GM19043 (cell line): ENCODE data around the gene STARD10.
"Not testable (repeated sequence)": the region's sequence is repeated elsewhere in the genome, so short reads cannot be mapped to it uniquely, and the experiment has no call there.

Experiments
- ATAC-seq: cut with Tn5 transposase; IDR thresholded peaks from one replicate; pipeline ENCODE4 v1.9.1; 2021; ENCODE audit warnings: low read depth; ENCODE audit not compliant: unreplicated experiment

Gene STARD10

GRCh38 chr11:72793425-72794367 lies at the start of gene STARD10:
Gene STARD10, minus strand, starts transcription at chr11:72794047. Its CDS starts 12,866 bp downstream, at chr11:72781181.
- ATAC-seq, result peak; percentile 78

GRCh38 chr11:72842653-72843330 lies 48.9 kb upstream of the STARD10 start:
- no peak for ATAC-seq

DNA sequence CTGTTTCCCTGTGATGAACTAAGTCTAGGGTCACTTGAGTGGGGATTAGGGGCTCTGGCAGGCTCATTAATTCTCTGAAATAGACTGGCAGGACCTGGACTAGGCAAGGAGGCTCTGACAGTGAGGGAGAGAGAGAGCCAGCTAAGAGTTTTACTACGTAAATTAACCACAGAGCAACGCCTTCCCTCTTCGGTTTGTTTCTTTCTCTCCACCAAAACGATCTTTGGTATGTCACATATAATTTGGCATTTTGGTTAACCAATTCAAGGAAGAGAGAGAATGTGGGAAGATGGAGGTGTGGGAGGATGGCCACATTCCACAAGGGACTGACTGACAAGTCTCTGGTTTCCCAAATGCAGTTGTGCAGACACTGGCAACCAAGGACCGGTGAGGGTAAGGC lies 48.3 kb upstream of the STARD10 start:
- no peak for ATAC-seq

GRCh38 chr11:72841397-72841796 lies 47.5 kb upstream of the STARD10 start:
- ATAC-seq, result no peak

GRCh38 chr11:72840780-72841179 lies 46.9 kb upstream of the STARD10 start:
- ATAC-seq, result no peak

GRCh38 chr11:72838691-72839305 lies 45.0 kb upstream of the STARD10 start:
- no peak for ATAC-seq

- no peak for ATAC-seq
Measured at GRCh38 chr11:72836111-72836510, 42.3 kb upstream of the STARD10 start.

- ATAC-seq, result no peak
Measured at GRCh38 chr11:72834905-72835304, 41.1 kb upstream of the STARD10 start.

GRCh38 chr11:72833811-72834493 lies 40.1 kb upstream of the STARD10 start:
- ATAC-seq, result no peak

GRCh38 chr11:72833083-72833733 lies 39.4 kb upstream of the STARD10 start:
- no peak for ATAC-seq

GRCh38 chr11:72832301-72833082 lies 38.6 kb upstream of the STARD10 start:
- ATAC-seq, result no peak

- ATAC-seq, result no peak
Measured at GRCh38 chr11:72831521-72832300, 37.9 kb upstream of the STARD10 start.

DNA sequence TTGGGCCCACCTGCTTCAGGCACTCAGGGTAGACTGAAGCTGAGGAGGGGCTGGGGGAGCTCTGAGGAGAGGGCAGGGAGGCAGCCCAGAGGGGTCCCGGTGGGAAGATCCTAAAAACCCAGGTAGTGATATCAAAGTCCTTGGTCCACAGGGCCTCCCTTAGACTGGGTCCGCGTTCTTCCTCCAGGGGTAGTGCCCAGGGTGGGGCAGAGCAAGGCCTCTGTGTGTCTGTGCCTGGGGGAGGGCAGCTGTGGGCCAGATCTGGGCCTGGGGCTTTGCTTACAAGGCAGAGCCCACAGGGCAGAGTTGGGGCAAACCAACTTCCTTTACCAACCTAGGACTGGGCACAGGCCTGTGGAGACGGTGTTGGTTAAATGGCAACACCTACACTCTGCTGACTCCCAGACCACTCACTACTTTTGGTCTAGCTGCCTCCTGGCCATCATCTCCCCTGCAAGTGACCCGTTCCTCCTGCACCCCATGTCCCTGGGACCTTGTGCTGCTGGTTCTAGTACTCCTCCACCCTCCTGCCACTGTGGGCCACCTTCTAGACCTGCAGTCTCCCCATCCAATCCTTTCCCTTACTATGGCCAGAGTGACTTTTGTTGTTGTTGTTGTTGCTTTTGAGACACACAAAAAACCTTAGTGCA lies 36.2 kb upstream of the STARD10 start:
- no peak for ATAC-seq

GRCh38 chr11:72829178-72829577 lies 35.3 kb upstream of the STARD10 start:
- no peak for ATAC-seq

GRCh38 chr11:72828692-72829101 lies 34.9 kb upstream of the STARD10 start:
- ATAC-seq, result no peak

GRCh38 chr11:72828081-72828567 lies 34.3 kb upstream of the STARD10 start:
- ATAC-seq, result no peak

DNA sequence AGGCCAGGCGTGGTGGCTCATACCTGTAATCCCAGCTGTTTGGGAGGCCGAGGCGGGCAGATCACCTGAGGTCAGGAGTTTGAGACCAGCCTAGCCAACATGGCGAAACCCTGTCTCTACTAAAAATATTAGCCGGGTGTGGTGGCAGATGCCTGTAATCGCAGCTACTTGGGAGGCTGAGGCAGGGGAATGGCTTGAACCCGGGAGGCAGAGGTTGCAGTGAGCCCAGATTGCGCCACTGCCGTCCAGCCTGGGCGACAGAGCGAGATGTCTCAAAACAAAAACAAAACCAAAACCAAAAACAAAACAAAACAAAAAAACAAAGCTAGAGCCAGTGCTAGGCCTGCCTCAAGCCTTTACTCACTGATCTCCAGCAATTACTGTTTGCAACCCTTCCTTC lies 33.8 kb upstream of the STARD10 start:
- ATAC-seq, result not testable (repeated sequence)

- no peak for ATAC-seq
Measured at GRCh38 chr11:72826942-72827480, 33.2 kb upstream of the STARD10 start.
